HCT116 (cell line): ENCODE data around the gene LRRC14B.
"Not testable (repeated sequence)": the region's sequence is repeated elsewhere in the genome, so short reads cannot be mapped to it uniquely, and the experiment has no call there.

Experiments used
- EZH2 ChIP-seq: fragments of 200-600 bp; sonication (generic); IDR thresholded peaks from 2 replicates; pipeline ENCODE4 v1.6.1; 2017; ENCODE audit warnings: antibody characterized with exemption, mixed run types
- EZH2phosphoT487 ChIP-seq: fragments of 200-600 bp; IDR thresholded peaks from 2 replicates; pipeline ENCODE4 v1.6.1; 2018; ENCODE audit warnings: antibody characterized with exemption, borderline replicate concordance
- POLR2A ChIP-seq: IDR thresholded peaks from 2 replicates; pipeline ENCODE4 v1.7.0; 2011; ENCODE audit warnings: borderline replicate concordance; ENCODE audit not compliant: insufficient read depth, insufficient read length; ENCODE audit errors: extremely low read depth
- POLR2AphosphoS5 ChIP-seq: IDR thresholded peaks from 2 replicates; pipeline ENCODE4 v1.6.1; 2011; ENCODE audit warnings: mild to moderate bottlenecking, low read depth, low read length, moderate library complexity
- RAD21 ChIP-seq: IDR thresholded peaks from 2 replicates; pipeline ENCODE4 v1.6.1; 2012; ENCODE audit warnings: low read depth, mild to moderate bottlenecking
- SIN3A ChIP-seq: IDR thresholded peaks from 2 replicates; pipeline ENCODE4 v1.6.1; 2012; ENCODE audit warnings: low read depth
- SP1 ChIP-seq: IDR thresholded peaks from 2 replicates; pipeline ENCODE4 v1.6.1; 2012; ENCODE audit warnings: low read depth
- TCF7L2 ChIP-seq: IDR thresholded peaks from 2 replicates; pipeline ENCODE4 v1.7.0; 2011; ENCODE audit warnings: borderline replicate concordance, inconsistent platforms; ENCODE audit not compliant: insufficient read depth, insufficient read length; ENCODE audit errors: extremely low read depth
- ZFX ChIP-seq: fragments of 450-650 bp; IDR thresholded peaks from 2 replicates; pipeline ENCODE4 v1.6.1; 2017
- TF ChIP-seq, protein P1 (sequence below), 3 experiments: fragments of 200-600 bp in 1 of 3; sonication (generic) in 1 of 3; IDR thresholded peaks in 2 of 3; conservative IDR thresholded peaks in 1 of 3; 2 replicates each; pipeline ENCODE4 v1.5.1; 2012 to 2017; ENCODE audit warnings: low read depth in 2 of 3, low read length in 2 of 3, antibody characterized with exemption in 1 of 3, borderline replicate concordance in 1 of 3, control low read depth in 1 of 3, mild to moderate bottlenecking in 1 of 3, mixed read lengths in 1 of 3, mixed run types in 1 of 3, moderate library complexity in 1 of 3; ENCODE audit not compliant: insufficient read depth in 1 of 3
- TF ChIP-seq, protein P2 (sequence below): IDR thresholded peaks from 2 replicates; pipeline ENCODE4 v1.6.1; 2011; ENCODE audit warnings: mild to moderate bottlenecking, low read length, moderate library complexity; ENCODE audit not compliant: insufficient replicate concordance; ENCODE audit errors: extremely low read depth
- TF ChIP-seq, protein P3 (sequence below): IDR thresholded peaks from 2 replicates; pipeline ENCODE4 v1.6.1; 2012
- TF ChIP-seq, protein P4 (sequence below): IDR thresholded peaks from 2 replicates; pipeline ENCODE4 v1.6.1; 2012; ENCODE audit warnings: low read depth

DNA sequence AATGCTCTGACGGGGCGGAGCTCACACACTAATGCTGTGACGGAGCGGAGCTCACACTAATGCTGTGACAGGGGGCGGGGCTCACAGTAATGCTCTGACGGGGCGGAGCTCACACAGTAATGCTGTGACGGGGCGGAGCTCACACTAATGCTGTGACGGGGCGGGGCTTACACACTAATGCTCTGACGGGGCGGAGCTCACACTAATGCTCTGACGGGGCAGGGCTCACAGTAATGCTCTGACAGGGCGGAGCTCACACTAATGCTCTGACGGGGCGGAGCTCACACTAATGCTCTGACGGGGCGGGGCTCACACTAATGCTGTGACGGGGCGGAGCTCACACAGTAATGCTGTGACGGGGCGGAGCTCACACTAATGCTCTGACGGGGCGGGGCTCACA lies 26.5 kb upstream of the LRRC14B start:
- TF ChIP-seq POLR2A, EZH2, SP1, ZFX, SIN3A, TCF7L2, POLR2AphosphoS5, EZH2phosphoT487, RAD21: not testable (repeated sequence)
- TF ChIP-seq, protein P1, sequence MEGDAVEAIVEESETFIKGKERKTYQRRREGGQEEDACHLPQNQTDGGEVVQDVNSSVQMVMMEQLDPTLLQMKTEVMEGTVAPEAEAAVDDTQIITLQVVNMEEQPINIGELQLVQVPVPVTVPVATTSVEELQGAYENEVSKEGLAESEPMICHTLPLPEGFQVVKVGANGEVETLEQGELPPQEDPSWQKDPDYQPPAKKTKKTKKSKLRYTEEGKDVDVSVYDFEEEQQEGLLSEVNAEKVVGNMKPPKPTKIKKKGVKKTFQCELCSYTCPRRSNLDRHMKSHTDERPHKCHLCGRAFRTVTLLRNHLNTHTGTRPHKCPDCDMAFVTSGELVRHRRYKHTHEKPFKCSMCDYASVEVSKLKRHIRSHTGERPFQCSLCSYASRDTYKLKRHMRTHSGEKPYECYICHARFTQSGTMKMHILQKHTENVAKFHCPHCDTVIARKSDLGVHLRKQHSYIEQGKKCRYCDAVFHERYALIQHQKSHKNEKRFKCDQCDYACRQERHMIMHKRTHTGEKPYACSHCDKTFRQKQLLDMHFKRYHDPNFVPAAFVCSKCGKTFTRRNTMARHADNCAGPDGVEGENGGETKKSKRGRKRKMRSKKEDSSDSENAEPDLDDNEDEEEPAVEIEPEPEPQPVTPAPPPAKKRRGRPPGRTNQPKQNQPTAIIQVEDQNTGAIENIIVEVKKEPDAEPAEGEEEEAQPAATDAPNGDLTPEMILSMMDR (IDR thresholded peaks at IDR 0.05 in 2 of 3, conservative IDR thresholded peaks at IDR 0.05 in 1 of 3; ENCODE audit: borderline replicate concordance in 1 of 3, insufficient read depth in 1 of 3, low read depth in 2 of 3, low read length in 2 of 3), result not testable (repeated sequence)
- TF ChIP-seq, protein P2, sequence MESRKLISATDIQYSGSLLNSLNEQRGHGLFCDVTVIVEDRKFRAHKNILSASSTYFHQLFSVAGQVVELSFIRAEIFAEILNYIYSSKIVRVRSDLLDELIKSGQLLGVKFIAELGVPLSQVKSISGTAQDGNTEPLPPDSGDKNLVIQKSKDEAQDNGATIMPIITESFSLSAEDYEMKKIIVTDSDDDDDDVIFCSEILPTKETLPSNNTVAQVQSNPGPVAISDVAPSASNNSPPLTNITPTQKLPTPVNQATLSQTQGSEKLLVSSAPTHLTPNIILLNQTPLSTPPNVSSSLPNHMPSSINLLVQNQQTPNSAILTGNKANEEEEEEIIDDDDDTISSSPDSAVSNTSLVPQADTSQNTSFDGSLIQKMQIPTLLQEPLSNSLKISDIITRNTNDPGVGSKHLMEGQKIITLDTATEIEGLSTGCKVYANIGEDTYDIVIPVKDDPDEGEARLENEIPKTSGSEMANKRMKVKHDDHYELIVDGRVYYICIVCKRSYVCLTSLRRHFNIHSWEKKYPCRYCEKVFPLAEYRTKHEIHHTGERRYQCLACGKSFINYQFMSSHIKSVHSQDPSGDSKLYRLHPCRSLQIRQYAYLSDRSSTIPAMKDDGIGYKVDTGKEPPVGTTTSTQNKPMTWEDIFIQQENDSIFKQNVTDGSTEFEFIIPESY, result not testable (repeated sequence)
- TF ChIP-seq, protein P3, sequence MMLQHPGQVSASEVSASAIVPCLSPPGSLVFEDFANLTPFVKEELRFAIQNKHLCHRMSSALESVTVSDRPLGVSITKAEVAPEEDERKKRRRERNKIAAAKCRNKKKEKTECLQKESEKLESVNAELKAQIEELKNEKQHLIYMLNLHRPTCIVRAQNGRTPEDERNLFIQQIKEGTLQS, result not testable (repeated sequence)
- TF ChIP-seq, protein P4, sequence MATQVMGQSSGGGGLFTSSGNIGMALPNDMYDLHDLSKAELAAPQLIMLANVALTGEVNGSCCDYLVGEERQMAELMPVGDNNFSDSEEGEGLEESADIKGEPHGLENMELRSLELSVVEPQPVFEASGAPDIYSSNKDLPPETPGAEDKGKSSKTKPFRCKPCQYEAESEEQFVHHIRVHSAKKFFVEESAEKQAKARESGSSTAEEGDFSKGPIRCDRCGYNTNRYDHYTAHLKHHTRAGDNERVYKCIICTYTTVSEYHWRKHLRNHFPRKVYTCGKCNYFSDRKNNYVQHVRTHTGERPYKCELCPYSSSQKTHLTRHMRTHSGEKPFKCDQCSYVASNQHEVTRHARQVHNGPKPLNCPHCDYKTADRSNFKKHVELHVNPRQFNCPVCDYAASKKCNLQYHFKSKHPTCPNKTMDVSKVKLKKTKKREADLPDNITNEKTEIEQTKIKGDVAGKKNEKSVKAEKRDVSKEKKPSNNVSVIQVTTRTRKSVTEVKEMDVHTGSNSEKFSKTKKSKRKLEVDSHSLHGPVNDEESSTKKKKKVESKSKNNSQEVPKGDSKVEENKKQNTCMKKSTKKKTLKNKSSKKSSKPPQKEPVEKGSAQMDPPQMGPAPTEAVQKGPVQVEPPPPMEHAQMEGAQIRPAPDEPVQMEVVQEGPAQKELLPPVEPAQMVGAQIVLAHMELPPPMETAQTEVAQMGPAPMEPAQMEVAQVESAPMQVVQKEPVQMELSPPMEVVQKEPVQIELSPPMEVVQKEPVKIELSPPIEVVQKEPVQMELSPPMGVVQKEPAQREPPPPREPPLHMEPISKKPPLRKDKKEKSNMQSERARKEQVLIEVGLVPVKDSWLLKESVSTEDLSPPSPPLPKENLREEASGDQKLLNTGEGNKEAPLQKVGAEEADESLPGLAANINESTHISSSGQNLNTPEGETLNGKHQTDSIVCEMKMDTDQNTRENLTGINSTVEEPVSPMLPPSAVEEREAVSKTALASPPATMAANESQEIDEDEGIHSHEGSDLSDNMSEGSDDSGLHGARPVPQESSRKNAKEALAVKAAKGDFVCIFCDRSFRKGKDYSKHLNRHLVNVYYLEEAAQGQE, result not testable (repeated sequence)
